GM12801 (cell line): ENCODE measurements around the gene POLR1A.

Source experiments
- TF ChIP-seq, protein P1 (sequence below): IDR thresholded peaks from one replicate; pipeline ENCODE4 v1.5.1; 2011; ENCODE audit warnings: control low read depth; ENCODE audit not compliant: insufficient read length; ENCODE audit errors: extremely low read depth

POLR1A gene

DNA sequence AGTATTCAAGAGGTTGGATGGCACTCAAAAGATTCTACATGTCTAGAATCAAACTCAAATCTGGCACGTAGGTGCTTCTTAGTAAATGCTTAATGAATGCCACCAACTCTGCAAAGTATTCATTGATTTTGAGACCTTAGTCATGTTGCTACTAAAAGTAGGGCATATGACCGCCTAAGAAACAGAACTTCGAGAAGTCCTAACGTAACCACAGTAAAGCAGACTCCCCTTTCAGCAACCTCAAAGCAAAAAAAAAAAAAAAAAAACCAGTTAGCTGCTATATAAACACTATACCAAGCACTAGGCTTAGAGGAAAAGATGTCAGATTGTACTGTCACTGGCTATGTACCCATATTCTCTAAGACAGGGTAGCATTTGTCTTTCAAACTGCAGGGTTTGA is 34.3 kb upstream of the POLR1A start:
- TF ChIP-seq, protein P1, sequence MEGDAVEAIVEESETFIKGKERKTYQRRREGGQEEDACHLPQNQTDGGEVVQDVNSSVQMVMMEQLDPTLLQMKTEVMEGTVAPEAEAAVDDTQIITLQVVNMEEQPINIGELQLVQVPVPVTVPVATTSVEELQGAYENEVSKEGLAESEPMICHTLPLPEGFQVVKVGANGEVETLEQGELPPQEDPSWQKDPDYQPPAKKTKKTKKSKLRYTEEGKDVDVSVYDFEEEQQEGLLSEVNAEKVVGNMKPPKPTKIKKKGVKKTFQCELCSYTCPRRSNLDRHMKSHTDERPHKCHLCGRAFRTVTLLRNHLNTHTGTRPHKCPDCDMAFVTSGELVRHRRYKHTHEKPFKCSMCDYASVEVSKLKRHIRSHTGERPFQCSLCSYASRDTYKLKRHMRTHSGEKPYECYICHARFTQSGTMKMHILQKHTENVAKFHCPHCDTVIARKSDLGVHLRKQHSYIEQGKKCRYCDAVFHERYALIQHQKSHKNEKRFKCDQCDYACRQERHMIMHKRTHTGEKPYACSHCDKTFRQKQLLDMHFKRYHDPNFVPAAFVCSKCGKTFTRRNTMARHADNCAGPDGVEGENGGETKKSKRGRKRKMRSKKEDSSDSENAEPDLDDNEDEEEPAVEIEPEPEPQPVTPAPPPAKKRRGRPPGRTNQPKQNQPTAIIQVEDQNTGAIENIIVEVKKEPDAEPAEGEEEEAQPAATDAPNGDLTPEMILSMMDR, result no peak

DNA sequence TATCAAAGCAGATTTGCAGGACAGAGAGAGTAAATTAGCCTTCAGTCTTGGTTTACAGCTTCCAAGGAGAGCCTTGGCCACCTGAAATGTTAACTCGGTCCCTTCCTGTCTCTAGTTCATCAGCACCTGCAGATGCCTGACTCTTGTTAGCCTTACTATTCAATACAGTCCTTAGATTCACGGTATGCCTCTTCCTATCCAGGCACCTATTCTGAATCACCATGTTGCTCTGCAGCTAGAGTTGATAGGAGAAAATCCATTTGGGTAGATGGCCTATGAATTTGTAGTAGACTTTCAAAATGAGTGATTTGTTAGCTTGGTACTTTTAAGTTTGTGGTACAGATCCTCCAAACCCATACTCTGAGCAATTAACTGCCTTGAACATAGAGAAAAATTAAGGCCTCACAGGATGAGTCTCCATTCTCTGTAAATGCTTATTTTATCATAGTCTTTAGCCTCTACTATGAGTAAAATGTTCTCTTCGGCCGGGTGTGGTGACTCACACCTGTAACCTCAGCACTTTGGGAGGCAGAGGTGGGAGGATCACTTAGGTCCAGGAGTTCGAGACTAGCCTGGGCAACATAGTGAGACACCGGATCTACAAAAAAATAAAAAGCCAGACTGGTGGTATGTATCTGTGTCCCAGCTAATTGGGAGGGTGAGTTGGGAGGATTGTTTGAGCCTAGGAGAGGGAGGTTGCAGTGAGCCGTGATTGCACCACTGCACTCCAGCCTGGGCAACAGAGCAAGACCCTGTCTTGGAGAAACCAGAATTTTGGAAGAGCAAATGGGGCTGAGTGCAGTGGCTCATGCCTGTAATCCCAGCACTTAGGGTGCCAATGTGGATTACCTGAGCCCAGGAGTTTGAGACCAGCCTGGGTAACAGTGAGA is 33.3 kb upstream of the POLR1A start:
- TF ChIP-seq, protein P1, result no peak

DNA sequence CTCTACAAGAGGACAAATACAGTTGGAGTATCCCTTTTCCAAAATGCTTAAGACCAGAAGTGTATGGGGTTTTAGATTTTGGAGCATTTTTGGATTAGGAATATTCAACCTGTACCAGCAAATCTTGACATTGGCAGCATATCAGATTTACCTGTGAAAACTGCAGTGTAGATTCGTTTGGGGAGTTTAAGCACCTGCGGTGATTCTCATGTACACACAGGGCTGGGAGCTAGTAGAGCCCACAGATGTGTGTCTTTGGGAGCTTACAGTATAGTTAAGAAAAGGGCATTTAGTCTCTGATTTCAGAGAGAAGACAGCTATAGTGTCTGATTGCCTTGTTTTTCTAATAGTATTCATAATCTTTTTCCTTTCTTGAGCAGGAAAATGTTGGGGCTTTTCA is 30.5 kb upstream of the POLR1A start:
- TF ChIP-seq, protein P1, result no peak

DNA sequence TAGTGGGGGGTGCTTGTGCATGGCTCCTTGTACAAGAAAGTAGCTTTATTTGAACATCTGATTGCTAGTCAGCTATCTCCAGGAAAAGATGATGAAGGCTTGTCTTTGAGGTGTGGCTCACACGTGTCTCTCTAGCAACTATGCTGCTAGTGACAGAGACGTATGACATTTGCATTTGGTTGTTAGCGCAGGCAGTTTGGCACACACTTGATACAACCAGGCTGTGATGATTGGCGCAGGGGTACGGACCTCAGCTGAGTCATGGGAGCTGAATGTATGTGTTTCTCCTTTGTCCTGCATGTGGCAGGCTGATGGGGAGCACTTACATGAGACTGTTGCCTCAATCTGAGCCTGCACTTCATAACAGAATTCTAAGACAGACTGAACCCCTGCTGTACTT is 30.0 kb upstream of the POLR1A start:
- TF ChIP-seq, protein P1, result no peak

DNA sequence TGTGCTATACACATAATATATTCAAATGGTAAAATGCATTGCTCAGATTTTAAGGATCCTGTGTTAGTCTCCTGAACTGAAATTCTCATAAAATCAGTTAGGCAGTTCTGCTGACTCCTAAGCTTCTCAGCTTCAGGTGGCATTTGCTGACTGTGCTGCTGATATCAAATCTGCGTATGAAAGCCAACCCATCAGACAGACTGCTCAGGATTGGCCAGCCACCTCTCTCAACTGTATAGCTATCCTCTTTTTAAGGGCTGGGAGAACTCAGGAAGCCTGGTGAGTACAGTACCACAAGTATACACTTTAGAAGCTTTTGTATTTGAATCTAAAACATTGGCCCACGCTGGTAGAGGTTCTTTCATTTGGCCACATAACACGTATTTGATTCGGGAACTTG is 29.0 kb upstream of the POLR1A start:
- TF ChIP-seq, protein P1, result no peak

DNA sequence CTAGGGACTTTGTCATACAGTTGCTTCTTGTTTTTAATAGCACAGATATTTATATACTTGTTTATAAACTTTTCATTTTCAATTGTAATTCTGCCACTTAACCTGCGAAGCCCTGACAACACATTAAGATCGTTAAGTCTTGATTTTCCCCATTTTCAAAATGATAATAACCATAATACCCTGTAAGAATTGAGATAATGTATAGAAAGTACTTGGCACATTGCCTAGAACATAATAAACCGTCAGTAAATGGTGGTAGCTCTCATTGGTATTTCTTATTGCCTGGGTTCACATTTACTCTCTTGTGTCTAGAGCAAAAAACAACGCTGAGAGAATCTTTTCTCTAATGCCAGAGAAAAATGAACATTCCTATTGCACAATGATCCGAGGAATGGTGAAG is 19.0 kb upstream of the POLR1A start:
- TF ChIP-seq, protein P1, result no peak

DNA sequence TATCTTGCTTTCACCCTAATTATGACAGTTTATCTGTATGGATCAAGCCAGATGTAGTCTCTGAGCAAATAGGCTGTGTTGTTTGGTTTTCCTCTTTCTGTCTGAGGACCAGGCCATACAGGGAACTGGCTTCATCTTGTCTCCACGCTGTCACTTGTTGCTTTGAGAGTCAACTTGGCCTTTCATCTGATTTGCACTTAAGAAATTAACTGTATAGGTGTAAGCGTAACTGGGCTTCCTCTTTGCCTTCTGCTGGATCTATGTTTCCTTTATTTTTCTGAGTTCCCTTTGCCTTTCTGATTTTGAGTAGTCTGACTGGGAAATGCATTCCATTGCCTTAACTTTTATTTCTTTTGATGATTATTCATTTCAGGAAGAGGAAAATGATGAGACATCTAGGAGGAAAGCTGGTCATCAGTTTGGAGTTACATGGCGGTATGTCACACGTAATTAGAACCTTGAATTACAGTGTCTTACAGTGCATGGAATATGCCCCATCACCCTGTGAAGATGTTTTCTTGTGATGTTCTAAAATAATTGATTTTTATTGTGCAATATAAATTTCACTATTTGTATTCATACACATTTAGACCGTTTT is 17.7 kb upstream of the POLR1A start:
- TF ChIP-seq, protein P1, result no peak
